ENCODE results near the gene HOXB8.

HOXB8 gene

DNA sequence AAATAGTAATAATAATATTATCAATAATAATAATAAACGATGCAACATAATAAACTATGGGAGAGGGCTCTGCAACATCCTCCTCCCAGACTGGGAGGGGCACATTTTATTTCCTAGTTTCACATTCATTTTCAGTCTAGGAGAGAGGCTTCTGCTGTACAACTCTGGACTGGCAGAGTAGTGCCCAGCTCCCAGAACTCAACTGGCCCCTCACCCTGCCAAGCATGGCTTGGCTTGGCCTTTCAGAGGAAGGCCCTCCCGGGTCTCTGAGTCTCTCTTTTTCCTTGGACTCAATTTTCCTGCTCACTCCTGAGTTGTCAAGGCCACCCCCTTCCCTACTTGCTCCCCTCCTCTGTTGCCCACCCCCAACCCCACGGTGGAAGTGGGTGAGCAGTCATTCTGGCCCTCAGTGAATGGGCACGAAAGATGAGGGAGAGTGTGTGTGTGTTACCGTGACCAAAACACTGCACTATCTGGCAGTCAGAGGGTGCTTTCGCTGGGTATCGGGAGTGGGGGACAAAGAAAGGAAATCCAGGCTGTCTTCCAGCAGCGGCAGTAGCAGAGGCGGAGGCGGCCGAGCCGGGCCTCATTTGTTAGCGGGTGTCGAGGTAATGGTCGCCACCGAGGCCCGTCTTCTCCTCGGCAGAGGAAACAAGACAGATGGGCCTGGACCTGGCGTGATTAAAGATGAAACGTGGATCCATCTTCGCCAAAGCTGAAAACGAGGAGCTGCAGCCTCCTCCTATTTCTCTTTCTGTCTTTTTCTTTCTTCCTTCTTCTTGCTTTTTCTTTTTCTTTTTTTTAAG lies 39.2 kb downstream of the HOXB8 start:
- no peak overlapping the region; the same call in 1 of the 2 replicates for H3K4me3 ChIP-seq (ENCODE audit: low read length)
- no peak for TF ChIP-seq ZNF274 (IDR thresholded peaks at IDR 0.05; ENCODE audit: low read depth, low read length)

GRCh38 chr17:48575066-48575582 lies 40.0 kb downstream of the HOXB8 start:
- H3K4me3 ChIP-seq (ENCODE audit: low read length), result no peak overlapping the region
- no peak for TF ChIP-seq ZNF274 (IDR thresholded peaks at IDR 0.05; ENCODE audit: low read depth, low read length)

GRCh38 chr17:48574505-48575065 lies 40.5 kb downstream of the HOXB8 start:
- no peak overlapping the region for H3K4me3 ChIP-seq (ENCODE audit: low read length)
- no peak for TF ChIP-seq ZNF274 (IDR thresholded peaks at IDR 0.05; ENCODE audit: low read depth, low read length)

- no peak for TF ChIP-seq ZNF274 (IDR thresholded peaks at IDR 0.05; ENCODE audit: low read depth, low read length)
- no peak overlapping the region for H3K4me3 ChIP-seq (ENCODE audit: low read length)
These were observed 43.2 kb downstream of the HOXB8 start for GRCh38 chr17:48571826-48572417.

DNA sequence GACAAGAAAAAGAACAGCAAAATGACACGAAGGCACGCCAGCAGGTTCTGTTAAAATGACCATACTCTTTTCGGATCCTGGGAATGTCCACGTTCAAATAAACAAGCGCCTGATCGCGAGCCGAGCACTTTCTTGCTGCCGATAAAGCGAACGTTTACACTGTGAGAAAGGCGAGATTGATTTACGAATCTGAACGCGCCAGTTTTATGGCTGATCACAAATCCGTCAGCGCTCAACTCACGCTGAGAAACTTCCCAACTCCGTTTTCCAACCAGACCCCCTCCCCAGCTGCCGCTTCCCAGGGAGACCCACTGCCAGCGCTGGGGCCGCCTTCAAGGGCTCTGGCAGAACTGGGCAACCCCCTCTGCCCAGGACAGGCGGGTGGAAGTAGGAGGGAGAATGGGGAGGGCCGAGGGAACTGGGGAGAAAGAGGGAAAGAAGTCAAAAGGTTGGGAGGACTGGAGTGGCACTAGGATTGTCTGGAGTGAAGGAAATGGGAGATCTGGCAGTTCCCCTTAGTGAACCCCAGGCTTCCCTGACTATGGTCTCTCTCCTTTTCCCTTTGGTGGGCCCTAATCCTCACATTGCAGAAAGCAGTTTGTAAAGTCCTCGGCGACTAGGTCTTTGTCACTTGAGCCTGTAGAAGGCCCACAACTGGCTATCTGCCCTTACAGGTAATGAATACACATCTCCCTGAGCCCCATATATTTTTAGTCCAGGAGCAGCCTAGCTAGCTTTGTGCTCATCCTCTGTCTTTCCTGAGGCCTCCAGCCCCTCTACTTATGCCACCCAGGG lies 43.9 kb downstream of the HOXB8 start:
- no peak for TF ChIP-seq ZNF274 (IDR thresholded peaks at IDR 0.05; ENCODE audit: low read depth, low read length)
- H3K4me3 ChIP-seq (ENCODE audit: low read length), result no peak overlapping the region

GRCh38 chr17:48570325-48571023 lies 44.6 kb downstream of the HOXB8 start:
- TF ChIP-seq ZNF274 (IDR thresholded peaks at IDR 0.05; ENCODE audit: low read depth, low read length), result no peak

DNA sequence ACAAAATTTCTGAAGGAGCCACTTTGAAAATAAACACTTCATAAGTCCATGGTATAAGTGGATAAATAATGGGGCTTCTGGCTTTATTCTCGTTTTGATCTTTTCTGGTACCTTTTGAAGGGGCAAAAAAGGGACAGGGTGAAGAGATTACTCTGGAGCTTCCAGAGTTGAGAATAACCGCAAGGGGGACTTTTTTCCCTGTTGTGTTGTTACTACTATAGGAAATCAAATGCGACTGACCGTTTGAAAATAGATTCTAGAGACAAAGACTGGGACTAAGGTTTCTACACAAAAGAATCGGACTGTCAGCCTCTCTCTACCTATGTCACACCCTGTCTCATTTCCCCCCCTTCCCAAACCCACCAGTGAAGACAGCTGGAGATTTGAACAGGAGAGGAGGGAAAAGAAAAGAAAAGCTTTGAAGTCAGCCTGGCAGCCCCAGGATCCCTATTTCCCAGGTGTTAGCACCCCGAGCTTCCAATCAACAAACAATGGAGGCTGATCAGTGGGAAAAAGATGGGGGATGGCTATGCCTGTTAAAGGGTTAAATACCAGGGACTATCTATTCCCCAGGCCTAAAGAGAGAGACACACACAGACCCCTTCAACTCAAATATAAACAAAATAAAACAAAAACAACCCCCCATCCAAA lies 45.3 kb downstream of the HOXB8 start:
- H3K4me3 ChIP-seq (ENCODE audit: low read length), result no peak overlapping the region
- no peak for TF ChIP-seq ZNF274 (IDR thresholded peaks at IDR 0.05; ENCODE audit: low read depth, low read length)

More at GRCh38 chr17:48570325-48571023, 44.6 kb downstream of the HOXB8 start:
- no peak overlapping the region for H3K4me3 ChIP-seq (ENCODE audit: low read length)

- no peak overlapping the region for H3K4me3 ChIP-seq (ENCODE audit: low read length)
- TF ChIP-seq ZNF274 (IDR thresholded peaks at IDR 0.05; ENCODE audit: low read depth, low read length), result no peak
These were observed 45.9 kb downstream of the HOXB8 start for GRCh38 chr17:48569240-48569582.

DNA sequence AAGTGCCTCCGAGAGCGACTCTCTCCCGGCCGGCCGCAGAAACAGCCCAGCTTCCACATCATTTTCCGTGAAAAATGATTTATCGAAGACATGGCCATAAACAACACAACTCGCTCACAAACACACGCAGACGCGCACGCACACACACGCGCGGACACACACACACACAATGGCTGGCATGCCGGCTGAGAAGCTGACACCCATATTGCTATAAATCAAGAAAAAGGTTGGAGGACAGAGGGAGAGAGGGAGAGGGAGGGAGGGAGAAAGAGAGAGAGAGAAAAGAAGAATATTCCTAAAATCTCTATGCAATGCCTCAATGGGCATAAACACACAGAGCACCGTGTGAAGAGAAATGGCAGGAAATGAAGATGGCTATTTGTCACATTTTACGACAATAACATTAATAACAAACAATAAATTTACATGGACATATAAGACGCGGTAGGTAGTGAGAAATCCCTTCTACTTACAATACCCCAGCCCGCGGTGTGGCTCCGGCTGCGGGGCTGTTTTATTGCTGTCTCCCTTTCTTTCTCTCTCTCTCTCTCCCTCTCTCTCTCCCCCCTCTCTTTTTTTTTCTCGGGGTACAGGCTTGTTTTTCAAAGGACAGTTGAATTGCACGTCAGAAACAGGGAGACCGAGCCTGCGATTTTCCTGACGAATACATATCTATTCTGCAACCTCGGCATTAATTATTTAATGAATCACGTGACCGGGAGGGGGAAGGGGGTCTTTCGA lies 46.4 kb downstream of the HOXB8 start:
- H3K4me3 ChIP-seq (ENCODE audit: low read length), result no peak overlapping the region

GRCh38 chr17:48567646-48568354 lies 47.3 kb downstream of the HOXB8 start:
- no peak overlapping the region for H3K4me3 ChIP-seq (ENCODE audit: low read length)
- no peak for TF ChIP-seq ZNF274 (IDR thresholded peaks at IDR 0.05; ENCODE audit: low read depth, low read length)

More for the DNA sequence above, 46.4 kb downstream of the HOXB8 start:
- no peak for TF ChIP-seq ZNF274 (IDR thresholded peaks at IDR 0.05; ENCODE audit: low read depth, low read length)

DNA sequence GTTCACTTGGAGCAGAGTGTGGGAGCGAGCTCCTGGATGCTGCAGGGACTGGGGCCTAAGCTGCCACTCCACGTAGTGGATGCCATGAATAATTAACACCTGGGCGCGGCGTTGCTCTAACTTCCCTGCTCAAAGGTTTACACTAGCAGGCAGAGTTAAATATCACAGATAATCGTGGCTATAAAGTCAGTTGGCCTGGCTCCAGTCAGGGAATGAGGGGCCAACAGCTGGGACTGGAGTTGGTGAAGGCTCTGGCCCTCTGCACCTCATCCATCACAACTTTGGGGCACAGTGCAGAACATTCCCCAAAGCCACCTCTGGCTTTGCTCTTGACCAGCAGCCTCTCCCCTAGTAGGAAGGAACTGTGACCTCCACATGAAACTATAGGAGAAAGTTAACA lies 47.9 kb downstream of the HOXB8 start:
- H3K4me3 ChIP-seq (ENCODE audit: low read length), result no peak overlapping the region
- no peak for TF ChIP-seq ZNF274 (IDR thresholded peaks at IDR 0.05; ENCODE audit: low read depth, low read length)

DNA sequence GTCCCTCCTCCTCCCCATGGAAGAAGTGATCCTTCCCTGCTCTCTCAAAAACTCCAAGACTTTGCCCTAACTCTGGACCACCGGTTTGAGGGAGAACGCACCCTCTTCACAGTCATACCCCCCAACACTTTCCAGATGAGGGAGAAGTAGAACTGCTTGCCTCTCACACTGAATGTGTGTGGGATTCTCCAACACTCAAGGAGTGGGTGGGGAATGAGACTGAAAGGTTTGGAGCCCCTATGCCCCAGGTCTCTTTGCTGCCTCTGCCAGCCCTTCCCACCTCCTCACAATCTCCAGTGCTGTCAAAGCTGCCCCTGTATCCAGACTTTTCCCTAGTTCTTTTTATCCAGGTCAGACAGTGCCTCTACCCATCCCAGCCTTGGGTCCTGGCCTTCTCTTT lies 48.4 kb downstream of the HOXB8 start:
- no peak overlapping the region for H3K4me3 ChIP-seq (ENCODE audit: low read length)
- TF ChIP-seq ZNF274 (IDR thresholded peaks at IDR 0.05; ENCODE audit: low read depth, low read length), result no peak

Data from GM08714 (cell line).